HTERT RPE-1 (cell line): ENCODE measurements around the gene RASSF5.

Source experiments
- in situ Hi-C: fragments of 300-500 bp; cut with MboI; formaldehyde crosslinking; loops from 4 replicates; pipeline ENCODE4 v1.14.3; 2020; ENCODE audit warnings: low sequenced_read_pairs

RASSF5 gene

GRCh38 chr1:206496131-206496793 is 11.1 kb upstream of the RASSF5 start:
- in situ Hi-C loops: no loop called here

- in situ Hi-C loops: no loop called here
Observed at GRCh38 chr1:206497363-206497762, 10.0 kb upstream of the RASSF5 start.

DNA sequence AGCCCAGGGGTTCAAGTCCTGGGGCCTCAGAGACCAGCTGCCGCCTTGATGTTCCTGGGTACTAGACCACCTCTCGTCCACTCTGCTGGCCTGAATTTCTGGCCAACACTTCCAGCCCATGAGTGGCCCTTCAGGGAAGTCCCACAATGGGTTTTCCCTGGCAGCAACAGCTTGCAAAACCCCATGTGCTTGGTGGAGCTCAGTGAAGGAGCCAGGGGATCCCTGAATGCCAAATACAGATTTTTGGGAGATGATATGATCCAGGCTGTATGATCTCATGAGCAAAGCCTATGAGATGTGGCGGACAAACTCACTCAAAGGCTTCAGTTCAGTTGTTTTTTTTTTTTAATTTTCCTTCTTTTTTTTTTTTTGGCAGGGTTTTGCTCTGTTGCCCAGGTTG is 9.6 kb upstream of the RASSF5 start:
- in situ Hi-C loops: no loop called here

DNA sequence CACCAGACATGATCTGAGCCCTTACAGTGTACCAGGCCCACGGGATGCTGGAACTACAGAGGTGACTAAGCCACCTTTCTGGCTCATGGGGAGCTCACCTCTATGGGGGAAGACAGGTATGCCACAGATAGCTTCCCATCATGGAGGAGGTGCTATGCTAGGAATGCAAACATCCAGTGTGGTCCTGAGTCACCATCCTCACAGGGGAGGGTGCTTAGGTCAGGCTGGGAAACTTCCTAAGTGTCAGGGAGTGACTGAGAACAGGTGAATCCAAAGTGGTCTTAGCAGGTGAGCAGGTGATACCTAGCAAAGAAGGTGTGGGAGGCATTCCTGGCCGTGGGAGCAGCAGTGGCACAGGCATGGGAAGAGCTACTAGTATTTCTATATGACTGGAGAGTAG is 8.6 kb upstream of the RASSF5 start:
- in situ Hi-C loops: no loop called here

DNA sequence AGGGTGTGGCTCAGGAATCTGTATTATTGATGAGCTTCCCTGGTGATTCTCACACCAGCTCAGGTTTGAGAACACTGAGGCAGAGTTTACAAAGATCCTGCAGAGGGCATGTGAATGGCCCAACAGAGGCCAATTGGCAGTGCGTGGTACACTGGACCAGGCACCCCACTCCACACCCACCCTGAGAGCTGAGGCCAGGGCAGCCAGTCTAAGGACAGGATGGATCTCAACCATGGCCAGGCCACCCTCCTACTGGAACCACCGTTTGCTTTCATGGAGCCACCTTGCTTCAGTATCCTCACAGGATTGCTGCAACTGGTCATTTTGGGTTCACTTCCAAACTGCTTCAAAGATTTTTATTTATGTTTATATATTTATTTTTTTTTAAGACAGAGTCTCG is 7.3 kb upstream of the RASSF5 start:
- in situ Hi-C loops: no loop called here

DNA sequence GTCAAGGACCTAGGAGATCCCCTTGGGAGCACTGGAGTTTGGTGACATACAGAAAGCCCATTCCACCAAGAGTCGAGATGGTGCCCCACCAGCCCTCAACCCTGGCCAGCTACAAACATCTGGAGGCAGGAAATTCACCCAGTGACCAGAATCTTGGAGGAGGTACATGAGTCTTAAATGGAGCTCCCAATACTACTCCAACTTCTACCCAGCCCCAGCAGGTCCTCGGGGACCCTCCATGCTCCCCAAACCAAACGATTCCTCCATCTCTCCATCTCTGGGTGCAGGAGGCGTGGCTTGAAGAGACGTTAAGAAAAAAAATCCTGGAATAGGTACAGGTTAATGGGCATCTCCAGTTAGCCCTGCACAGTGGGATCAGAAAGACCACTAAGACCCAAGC is 5.5 kb upstream of the RASSF5 start:
- in situ Hi-C loops: no loop called here

GRCh38 chr1:206502403-206502802 is 4.9 kb upstream of the RASSF5 start:
- in situ Hi-C loops: no loop called here

DNA sequence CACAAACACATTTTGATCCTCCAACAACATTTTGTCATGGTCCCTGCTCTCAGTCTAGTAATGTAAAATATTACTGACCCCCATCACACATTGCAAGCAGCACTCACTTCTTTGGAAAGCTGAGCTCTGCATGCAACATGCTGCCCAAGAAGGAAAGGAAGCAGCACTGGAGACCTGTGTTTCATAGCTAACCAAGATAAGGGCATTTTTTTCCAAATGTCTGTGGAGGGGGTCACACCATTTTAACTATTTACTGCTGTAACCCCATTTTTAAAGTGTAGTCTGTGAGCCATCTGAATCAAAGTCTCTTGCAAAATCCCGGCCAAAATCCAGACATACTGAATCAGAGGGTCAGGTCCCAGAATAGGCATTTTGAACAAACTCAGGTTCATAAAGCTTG is 4.5 kb upstream of the RASSF5 start:
- in situ Hi-C loops: no loop called here

DNA sequence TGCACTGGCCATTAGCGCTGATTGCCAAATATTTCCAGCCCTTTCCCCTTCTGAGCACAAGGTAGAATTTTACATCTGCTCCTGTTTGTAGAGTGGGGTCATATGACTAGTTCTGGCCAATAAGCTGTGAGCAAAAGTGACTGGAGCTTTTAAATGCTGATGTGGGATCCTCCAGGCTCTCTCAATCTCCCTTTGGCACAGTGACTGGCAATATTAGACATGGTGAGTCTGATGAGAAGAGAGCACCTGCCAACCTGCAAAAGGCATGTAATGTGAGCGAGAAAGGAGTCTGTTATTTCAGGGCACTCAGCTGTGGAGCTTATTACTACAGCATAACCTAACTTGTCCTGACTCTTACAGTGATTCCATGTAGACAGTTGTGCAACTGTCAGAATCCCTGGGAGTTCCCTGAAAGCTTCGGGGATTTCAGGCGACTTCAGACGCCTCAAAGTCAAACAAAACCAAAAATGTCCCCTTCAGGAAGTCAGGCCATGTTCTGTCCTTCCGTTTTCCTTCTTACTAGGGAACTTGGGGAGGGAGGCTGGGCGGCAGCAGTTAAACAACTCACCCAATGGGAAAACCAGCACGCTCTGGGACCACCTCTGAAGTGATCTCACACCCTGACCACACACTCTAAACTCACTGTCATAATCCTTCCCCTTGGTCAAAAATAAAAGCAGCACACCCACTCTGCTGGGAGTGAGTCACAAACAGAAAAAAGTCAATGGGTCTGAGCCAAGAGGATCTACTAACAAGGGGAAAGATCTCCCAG is 3.6 kb upstream of the RASSF5 start:
- in situ Hi-C loops: no loop called here

GRCh38 chr1:206504363-206504713 is 3.0 kb upstream of the RASSF5 start:
- in situ Hi-C loops: no loop called here

- in situ Hi-C loops: no loop called here
Observed at GRCh38 chr1:206505702-206506355, 1.5 kb upstream of the RASSF5 start.

- in situ Hi-C loops: no loop called here
Observed at GRCh38 chr1:206506405-206507283, 687 bp upstream of the RASSF5 start.

GRCh38 chr1:206508130-206508889 is 979 bp downstream of the RASSF5 start:
- in situ Hi-C loops: no loop called here

DNA sequence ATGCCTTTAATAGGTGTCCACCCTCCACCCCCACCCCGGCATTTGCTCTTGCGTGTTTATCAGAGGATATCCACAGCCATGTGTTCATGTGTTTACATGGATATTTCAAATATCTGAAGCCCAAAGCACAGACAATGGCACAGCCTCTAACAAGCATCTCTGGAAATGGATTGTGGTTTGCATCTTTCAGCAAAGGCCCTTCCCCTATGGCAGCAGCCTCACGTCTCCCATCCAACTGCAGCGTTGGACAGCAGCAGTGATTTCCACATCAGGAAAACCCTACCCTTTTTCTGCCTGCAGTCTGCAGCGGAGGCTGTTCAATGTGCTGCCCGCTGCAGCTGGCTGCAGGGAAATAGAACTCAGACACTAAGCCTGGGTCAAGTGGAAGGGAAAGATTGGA is 1.6 kb downstream of the RASSF5 start:
- in situ Hi-C loops: no loop called here

DNA sequence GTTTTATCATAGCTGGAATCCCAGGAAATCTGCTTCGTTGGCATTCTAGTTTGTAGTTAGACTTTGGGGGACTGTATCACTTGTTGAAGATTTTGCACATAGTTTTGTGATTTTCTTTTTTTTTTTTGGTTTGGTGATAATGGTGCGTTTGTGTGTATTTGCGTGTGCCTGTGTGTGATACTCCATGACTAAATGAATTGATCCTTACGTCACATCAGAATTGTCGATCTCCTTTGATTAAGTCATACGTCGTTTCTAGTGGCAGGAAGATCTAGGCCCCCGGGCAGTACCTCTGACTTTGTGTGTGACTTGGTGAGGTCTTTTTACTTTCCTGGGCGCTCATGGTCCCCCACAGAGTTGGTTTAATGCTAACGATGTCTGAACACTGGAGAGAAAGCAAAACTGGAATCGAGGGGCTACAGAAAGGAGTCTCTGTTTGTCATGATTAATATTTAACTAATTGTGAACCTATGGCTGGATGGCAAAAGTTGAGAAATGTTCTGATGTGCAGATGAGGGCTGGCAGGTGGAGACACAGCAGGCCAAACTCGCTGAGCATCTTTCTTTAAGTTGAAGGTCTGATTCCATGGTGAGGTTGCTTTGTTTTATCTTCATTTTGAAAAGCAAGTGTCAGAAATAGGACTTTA is 2.4 kb downstream of the RASSF5 start:
- in situ Hi-C loops: no loop called here

- in situ Hi-C loops: no loop called here
Observed at GRCh38 chr1:206510371-206510770, 3.0 kb downstream of the RASSF5 start.

DNA sequence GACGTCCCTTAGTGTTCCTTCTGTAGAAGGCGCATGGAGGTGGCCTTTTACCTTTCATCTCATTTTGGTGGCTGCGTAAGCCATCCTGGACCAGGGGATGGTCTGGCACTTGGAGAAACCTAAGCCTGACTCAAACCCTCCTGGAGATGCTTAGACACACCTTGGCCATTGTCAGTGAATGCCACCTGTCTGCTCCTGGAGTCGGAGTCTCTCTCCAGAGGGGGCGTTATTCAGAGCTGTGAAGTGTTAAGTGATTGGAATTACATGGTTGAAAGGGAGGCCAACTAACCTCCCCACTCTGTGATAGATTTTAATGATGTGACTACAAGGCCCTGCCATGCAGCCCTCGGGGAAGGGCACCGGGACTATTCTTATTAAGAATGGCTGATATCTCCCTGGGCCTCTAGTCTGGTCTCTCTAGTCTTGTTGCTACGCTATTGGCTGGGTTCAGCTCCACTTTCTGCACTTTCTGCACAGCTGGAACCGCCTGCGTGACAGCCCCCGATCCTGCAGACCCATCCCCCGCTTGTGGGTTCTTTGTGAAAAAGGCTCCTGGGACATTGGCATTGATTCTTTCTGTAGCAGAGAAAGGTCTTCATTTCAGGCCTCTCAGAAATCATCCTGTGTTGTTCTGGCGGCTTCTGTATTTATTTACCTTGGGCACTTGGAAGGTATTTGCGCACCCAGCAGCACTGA is 4.2 kb downstream of the RASSF5 start:
- in situ Hi-C loops: no loop called here

- in situ Hi-C loops: no loop called here
Observed at GRCh38 chr1:206512058-206512850, 4.9 kb downstream of the RASSF5 start.

- in situ Hi-C loops: no loop called here
Observed at GRCh38 chr1:206512851-206513180, 5.5 kb downstream of the RASSF5 start.
